HG03108 (cell line): ENCODE measurements around the gene TCF3.

ENCODE experiments used
- ATAC-seq: cut with Tn5 transposase; IDR thresholded peaks from one replicate; pipeline ENCODE4 v1.9.1; 2021; ENCODE audit warnings: moderate library complexity; ENCODE audit not compliant: unreplicated experiment

Gene TCF3

DNA sequence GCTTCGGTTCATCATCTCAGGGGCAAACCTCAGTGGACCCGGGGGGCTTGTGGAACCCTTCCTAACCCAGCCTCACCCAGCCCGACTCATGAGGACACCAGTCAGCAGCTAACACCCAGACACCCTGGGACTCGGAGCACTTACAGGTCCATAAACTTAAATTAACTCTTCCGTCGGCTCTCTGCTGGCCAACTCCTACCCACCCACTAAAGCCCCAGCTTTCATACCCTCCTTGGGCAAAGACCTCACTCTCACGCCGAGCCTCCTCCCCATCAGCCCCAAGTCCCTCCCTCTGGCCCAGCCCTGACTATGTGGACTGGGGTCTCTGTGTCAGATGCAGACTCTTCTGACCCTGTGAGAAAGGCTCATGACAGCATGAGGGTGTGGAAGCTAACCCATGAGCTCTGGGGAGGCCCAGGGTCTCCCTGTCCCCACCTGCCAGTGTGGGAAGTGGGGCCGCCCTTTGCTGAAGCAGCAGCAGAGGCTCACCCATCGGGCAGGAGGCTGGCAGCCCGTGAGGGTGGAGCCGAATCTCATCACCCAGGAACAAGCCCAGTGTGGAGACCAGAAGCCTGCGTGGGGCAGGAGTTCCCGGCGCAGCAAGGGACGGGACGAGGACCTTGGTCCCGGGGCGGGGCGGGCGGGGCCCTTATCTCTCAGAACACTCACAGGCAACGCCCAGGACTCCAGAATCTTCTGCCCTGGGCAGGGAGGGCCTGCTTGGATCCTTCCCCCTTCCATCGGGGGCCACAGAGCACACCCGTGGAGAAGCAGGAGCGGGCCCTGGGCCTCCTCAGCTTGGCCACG, 19.8 kb downstream of the TCF3 start:
- ATAC-seq, result no peak

DNA sequence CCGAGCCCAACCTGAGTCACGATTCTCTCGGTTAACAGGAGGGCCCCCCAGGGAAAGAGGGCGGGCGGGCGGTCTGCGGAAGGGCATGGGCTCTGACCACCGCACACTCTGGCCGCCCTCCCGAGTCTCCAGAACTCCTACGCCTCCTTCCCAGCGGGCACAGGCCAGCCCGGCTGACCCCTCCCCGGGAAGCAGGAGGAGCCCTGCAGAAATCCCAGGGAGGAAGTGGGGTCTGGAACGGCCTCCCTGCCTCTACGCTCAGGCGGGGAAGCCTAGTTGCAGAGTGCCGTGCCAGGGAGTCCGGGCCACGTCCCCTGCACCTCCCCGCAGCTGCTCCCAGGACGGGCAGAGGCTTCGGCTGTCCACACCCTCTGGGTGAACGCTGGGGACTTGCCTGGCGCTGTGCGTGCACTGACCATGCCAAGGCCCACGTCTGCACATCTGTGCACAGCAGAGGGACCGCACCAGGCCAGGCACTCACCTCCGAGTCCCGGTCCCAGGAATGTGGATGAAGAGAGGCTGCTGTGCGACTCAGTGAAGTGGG, 20.8 kb downstream of the TCF3 start:
- no peak for ATAC-seq

DNA sequence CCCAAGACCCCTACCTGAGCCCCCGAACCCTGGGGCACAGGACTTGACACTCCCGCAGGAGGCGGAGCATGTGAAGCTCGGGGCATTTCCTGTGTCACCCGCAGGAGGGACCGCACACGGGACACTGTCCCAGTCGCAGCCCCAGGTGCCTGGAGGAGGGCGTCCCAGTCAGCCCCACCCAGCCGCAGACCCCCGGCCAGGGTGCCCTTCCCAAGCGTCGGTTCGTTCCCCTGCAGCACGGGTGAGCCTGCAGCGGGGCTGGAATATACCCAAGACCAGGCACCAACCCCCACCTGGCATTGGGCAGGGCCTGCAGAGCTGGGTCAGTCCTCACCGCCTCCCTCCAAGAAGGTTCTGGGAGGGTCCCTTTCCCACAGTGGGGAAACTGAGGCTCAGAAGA, 21.6 kb downstream of the TCF3 start:
- no peak for ATAC-seq

DNA sequence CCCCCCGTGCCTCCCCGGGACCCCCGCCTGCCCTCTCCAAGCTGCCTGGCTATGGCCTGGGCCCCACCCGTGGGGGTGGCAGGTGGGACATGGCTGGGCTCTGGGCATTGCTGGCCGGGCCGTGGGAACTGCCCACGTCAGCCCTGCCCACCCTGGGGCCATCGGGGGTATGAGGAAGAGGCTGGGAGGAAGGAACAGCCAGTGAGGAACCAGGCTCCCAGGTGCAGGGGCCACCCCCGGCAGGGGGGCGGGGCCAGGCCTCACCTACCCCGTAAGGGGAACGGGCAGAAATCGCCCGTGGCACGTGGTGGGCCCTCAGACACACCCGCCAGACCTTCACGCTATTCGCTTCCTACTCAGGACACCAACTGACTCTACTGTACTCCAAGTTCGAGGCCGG, 22.4 kb downstream of the TCF3 start:
- ATAC-seq, result no peak

DNA sequence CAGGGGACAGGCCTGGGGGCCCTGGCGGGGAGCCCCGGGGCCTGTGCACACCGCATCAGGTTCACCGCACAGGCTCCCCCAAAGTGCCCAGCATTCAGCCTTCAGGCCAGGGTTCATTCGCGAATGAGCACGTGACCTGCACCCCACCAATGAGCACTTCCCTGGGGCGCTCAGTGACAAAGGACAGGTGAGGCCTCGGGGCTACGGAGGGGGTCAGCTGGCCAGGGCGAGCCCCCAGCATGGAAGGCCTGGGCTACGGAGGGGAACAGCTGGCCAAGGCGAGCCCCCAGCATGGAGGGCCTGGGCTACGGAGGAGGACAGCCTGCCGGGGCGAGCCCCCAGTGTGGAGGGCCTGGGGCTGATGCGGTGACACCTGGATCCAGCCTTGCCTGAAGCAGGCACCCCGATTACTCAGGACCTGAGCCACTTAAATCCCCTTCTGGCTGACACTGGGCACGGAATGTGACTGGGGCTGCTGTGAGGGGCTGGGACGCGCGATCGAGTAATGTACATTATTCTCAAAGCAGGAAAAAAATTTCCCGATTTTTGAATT, 23.1 kb downstream of the TCF3 start:
- ATAC-seq, result no peak

DNA sequence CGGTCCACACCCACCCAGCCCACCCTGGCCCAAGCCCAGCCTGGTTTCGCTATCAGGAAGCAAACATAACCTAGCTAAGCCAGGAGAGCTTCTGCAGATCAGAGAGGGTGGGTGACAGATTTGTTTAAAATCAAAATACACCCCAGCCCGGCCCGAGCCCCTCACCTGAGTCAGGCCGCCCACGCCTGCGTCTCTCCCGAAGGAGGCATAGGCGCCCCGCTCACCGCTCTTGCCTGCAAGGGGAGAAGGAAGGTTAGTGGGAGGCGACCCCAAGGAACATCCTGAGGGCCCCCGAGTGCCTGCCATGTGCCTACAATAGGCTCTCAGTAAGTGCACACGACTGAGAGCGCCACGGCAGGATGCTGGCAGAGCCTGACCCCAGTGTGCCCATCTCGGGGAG, 25.2 kb downstream of the TCF3 start:
- ATAC-seq, result no peak

DNA sequence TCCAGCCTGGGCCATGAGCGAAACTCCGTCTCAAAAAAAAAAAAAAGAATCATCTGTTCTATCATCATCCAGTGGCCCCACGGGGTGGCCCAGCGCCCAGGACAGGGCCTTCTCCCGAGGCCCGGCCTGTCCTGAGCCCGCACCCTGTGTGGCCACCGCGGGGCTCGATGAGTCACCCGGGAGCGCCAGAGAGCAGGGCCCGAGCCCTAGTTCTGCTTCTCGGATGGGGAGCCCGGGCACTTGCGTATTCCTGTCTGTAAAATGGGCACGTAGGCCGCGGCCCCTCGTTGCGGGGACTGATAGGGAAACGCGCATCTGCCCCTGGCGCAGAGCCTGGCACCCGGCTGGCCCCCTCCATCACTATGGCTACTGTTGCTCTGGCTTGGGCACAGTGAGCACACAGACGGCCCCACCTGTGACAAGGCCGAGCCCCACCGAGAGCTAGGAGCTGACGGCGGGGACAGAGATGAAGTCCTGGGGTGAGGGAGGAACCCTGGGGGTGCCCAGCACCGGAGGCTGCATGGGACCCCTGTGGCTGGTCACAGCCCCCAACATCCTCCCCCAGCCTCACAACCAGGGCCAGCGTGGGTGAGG, 25.9 kb downstream of the TCF3 start:
- ATAC-seq, result no peak

DNA sequence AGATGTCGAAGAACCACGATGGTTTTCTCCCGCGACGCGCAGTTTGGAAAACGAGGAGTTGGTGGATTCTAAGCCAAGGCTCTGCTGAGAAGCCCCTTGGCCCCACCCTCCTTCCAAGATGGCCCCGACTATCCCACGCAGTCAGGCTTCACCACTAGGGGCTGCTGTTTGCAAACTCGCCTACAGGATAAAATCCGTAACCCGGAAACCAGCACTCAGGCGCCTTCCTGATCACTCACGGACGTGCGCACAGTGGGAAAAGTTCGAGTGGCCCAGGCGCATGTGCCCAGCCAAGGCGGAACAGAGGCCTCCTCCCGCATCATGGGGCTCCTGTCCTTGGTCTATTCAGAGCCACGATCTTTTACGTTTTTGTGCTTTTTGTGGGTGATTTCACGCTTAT, 28.0 kb downstream of the TCF3 start:
- ATAC-seq, result no peak

DNA sequence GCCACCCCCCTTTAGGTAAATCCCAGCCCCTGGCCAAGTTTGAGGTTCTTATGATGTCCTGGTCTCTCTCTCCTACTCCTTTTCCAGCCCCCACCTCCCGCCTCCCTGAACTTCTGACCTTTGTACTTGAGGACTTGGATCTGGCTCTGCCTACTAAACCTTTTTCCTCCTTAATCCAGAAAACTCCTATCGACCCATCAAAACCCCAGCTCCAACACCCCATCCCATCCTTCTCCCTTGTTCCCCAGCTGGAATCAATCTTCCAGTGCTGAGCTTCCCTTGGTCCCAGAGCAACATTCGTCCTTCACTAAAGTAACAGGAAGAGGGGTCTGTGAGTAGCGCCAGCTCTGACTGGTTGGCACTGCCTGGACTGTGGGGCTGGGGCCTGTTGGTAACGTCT, 29.9 kb downstream of the TCF3 start:
- no peak for ATAC-seq

DNA sequence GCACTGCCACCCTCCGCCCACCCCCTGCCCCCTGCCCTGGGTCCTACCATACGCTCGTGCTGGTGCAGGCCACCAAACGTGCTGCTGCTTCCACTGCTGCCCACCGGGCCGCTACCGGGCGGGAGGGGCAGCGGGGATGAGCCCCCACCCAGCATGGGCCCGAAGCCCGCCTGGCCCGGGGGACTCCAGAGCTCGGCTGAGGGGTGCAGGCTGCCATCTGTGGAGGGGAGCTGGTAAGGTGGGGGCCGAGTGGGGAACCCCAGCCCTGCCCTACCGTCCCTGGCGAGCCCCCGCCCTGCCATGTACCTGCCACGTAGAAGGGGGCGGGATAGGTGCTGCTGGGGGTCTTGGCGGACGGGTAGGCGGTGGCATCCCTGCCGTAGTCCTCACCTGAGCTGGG, 30.4 kb downstream of the TCF3 start:
- no peak for ATAC-seq

DNA sequence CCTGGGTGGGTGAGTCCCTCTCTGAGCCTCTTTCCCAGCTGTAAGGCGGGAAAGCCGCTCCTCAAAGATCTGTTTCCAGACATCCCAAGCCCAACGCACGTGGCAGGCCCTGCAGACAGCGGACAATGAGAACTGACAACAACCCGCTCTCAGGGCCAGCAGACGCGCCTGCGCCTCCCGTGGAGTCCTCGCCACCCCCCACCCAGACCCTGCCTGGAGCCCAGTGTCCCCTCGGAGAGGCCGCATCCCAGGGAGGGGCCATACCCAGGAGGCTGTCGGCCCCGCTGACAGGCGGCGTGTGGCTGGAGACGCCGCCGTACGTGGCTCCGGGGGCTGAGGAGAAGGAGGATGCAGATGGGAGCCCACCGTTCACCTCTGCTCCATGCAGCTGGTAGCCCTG, 30.8 kb downstream of the TCF3 start:
- no peak for ATAC-seq

DNA sequence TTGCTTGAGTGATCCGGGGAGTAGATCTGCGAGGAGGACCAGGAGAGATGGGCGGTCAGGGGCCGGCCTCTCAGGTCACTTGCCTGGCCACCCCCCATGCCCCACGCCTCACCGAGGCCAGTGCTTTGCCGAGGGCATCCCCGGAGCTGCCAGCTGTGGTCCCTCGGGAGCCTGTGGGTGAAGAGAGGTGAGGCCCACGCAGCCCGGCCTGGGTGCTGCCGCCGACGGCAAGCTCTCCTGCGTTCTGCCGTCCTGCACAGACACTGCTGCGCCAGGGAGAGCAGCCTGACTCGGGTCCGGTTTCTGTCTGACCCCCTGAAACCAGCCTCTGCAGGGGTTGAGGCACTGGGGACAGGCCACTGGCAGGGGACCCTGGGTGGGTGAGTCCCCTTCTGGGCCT, 31.4 kb downstream of the TCF3 start:
- ATAC-seq, result no peak

DNA sequence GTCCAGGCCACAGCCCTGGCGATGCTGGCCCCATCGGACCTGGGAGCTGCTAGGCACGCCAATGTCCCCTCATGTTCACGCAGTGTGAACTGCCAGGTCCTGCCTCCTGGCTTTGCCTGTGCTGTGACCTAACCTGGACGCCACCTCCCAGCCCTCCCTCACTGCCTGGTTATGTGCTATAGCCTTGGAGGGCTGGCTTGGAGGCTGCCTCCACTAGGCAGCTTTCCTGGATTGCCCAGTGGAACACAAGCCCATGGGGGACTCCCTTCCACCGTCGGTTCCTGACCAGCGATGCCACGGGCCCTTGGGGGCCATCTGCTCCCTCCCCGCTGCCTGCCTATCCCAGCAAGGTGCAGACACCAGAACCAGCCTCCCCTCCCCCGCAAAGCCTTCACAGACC, 31.9 kb downstream of the TCF3 start:
- no peak for ATAC-seq

DNA sequence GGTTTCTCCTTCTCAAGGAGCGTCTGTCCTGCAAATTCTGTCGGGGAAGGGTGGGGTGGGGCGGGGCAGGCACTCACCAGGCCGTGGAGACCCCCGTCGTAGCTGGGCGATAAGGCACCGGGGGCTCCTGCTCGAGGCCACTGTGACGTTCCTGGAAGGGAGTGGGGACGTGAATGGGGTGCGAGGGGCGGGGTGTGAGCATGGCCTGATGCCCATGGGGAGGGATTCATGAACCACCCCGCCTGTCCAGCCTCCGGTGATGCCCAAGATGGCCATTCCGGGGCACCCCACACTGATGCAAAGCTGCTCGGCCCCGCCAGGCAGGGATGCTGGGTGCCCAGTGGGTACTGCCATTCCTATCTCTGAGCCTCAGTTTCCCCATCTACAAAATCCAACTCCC, 32.7 kb downstream of the TCF3 start:
- no peak for ATAC-seq

DNA sequence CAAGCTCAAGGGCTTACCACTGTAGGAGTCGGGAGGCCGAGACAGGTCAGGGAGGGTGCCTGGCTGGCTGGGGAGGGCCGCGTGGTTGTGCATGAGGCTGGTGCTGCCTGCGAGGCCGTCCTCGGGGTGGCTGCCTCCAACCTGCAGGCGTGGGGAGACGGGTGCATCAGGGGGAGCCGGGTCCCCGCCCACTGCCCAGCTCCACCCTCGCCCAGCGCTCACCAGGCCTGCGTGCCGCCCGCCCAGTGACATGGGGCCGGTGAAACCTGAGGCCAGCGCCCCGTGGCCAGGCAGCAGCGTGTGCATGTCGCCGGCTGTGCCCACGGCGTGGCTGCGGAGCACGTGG, 33.3 kb downstream of the TCF3 start:
- no peak for ATAC-seq

DNA sequence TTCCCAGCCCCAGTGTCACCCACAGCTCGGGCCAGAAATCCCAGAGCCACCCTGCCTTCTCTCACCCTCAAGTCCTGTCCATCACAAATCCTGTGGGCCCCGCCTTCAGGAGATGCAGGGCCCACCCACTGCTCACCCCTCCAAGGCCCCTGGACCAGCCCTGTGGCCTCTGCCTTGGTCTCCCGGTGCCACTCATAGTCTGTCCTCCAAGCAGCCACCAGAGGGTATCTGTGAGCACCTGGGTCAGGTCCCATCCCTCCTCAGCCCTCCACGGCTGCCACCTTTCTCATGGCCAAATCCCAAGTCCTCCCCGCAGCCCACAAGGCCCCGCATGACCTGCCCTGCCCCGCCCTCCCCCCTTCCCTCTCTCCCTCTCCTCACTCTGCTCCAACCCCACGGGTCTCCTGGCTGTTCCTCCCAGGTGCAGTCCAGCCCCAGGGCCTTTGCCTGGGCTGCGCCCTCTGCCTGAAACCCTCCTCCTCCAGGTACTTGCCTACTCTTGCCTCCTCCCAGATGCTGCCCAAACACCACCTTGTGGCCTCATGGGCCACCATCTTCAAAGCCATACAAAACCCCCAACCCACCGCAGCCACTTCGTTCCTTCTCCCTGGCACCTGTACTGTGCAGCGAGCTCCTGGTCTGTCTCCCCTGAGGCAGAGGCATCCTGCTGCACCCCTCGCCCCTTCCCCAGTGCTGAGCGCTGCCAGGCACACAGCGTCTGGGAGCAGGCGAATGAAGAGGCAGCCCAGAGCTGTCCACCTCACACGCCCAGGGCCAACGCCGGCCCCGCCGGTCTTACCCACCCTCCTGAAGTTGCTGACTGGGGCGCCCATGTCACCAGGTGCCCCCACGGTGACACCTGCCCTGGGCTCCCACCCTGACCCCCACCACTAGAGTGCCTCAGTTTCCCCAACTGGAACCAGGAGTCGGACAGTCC, 34.0 kb downstream of the TCF3 start:
- no peak for ATAC-seq

DNA sequence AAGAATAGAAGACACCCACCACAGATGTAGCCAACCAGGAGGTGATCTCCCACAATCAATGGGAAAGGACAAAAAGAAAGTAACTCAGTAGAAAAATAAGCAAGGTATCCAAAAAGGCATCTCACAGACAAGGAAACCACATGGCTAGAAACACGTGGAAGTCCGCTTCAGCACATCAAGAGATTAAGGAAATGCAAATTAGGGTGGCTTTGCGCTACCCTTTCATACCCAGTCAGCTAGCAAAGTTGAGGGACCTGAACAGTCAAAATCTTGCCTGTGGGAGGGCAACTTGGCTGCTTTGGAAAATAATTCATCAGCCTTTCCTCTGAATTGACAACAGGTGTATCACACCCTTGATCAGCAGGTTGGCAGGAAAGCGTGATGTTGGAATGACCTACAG, 35.5 kb downstream of the TCF3 start:
- ATAC-seq, result no peak

DNA sequence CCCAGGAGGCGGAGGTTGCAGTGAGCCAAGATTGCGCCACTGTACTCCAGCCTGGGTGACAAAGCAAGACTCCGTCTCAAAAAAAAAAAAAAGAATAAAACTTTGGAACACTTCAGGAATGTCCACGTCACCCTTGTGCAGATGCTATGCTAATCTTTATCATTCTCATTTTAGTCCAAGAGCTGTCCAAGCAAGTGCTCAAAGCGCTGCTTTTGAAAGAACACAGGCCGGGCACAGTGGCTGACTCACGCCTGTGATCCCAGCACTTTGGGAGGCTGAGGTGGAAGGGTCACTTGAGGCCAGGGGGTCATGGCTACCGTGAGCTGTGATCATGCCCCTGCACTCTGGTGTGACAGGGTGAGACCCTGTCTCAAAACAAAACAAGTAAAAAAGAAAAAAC, 36.0 kb downstream of the TCF3 start:
- no peak for ATAC-seq

DNA sequence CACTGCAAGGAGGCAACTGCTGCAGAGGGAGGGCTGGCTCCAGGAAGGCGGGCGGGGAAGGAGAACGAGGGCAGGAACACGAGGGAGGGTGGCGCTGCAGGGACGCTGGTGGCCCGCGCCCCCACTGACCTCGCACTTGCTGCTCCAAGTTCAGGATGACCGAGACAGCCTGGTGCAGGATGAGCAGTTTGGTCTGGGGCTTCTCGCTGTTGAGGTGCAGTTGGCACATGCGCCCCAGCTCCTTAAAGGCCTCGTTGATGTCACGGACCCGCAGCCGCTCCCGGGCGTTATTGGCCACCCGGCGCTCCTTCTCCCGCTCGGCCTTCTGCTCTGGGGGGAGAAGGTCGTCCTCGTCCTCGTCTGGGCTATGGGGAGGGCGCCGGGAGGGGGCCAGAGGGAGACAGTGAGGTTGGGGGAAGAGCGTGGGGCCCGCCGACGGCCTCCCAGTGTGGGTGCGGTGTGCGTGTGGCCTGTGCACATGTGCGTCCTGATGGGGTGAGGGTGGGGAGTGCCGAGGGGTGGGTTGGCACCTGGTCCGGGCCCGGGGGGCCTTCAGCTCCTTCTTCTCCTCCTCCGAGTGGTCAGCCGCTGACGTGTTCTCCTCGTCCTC, 37.2 kb downstream of the TCF3 start:
- no peak for ATAC-seq

DNA sequence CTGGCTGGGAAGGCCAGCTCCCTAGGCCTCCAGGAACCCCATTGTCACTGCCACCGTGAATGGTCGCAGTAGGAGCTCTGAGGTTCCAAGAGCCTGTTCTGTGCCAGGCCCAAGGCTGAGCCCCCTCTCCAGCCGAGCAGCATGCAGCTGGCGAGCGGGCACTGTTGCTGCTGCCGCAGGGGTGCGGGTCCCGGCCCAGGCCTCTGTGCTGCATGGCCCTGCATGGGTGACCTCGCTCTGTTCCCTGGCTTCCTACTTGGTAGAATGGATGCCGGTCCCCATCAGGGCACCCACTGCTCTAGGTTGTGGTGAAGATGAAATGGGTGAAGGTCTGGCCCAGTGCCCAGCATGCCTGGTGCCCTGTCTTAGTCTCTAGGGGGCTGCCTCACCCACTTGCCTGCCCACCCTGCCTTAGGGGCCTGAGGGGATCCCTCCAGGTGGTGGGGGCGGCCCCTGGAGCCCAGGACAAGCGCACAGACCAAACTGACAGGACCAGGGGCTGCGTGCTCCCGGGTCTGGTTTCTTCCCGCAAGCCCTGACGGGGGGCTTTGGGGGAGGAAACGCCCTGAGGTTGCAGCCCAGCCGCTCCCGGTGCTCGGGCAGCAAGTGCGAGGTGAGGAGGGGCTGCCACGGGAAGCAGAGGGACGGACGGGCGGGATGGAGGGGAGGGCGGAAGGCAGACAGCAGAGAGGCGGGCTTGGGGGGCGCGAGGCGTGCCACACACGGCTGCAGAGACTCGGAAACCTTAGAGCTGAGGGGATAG, 38.4 kb downstream of the TCF3 start:
- ATAC-seq, result no peak
